Coronary artery (tissue), 2 donors: Measurements from ENCODE around the gene ITGB3BP.

Experiments used
- DNase-seq: peaks from one replicate; pipeline ENCODE4 v3.0.0-alpha.2; 2017; ENCODE audit warnings: low spot score
- H3K27ac ChIP-seq, 2 donors: fragments of 200-600 bp; sonication (generic); one replicate each; pipeline ENCODE4 v1.5.1; 2016 to 2019
- H3K4me3 ChIP-seq: fragments of 200-600 bp; sonication (generic); 2 replicates; pipeline ENCODE4 v1.5.1; 2016; ENCODE audit warnings: mild to moderate bottlenecking, moderate library complexity
- TF ChIP-seq, protein P1 (sequence below): fragments of 200-600 bp; sonication (generic); IDR thresholded peaks from one replicate; pipeline ENCODE4 v1.5.1; 2019; ENCODE audit warnings: antibody characterized with exemption

ITGB3BP gene

DNA sequence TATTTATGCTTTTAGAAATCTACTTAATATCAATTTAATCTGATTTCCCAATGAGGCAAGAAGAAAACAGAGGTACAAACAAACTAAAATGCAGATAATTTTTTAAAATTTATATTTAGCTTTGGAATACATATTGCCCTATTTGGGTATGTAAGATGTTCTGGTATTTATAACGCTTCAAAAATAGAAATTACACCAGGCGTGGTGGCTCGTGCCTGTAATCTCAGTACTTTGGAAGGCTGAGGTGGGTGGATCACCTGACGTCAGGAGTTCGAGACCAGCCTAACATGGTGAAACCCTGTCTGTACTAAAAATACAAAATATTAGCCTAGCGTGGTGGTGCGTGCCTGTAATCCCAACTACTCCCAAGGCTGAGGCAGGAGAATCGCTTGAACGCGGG is 13.3 kb downstream of the ITGB3BP start:
- TF ChIP-seq, protein P1, sequence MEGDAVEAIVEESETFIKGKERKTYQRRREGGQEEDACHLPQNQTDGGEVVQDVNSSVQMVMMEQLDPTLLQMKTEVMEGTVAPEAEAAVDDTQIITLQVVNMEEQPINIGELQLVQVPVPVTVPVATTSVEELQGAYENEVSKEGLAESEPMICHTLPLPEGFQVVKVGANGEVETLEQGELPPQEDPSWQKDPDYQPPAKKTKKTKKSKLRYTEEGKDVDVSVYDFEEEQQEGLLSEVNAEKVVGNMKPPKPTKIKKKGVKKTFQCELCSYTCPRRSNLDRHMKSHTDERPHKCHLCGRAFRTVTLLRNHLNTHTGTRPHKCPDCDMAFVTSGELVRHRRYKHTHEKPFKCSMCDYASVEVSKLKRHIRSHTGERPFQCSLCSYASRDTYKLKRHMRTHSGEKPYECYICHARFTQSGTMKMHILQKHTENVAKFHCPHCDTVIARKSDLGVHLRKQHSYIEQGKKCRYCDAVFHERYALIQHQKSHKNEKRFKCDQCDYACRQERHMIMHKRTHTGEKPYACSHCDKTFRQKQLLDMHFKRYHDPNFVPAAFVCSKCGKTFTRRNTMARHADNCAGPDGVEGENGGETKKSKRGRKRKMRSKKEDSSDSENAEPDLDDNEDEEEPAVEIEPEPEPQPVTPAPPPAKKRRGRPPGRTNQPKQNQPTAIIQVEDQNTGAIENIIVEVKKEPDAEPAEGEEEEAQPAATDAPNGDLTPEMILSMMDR = no peak
- no peak for DNase-seq
- H3K27ac ChIP-seq = no peak overlapping the region
- no peak overlapping the region for H3K4me3 ChIP-seq

DNA sequence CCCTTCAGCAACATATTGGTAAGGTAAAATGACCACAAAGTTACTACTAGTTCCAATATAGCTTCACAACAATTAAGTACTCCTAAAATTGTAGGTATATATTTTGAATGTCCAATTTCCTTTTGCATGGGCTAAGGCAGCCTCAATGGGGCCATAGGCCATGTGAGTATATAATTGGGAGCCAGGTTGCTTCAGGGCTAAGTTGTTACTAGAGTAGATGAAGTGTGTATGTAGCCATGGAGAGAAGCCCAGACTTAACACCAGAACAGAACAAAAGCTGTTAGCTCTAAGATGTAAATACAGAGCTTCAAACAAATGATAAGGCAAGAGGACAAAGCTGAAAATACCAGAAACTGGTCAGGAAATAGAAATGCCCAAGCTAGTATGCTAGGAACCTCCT is 16.2 kb downstream of the ITGB3BP start:
- no peak for DNase-seq
- Histone ChIP-seq H3K4me3 (no peak overlapping the region), H3K27ac (no peak overlapping the region)
- TF ChIP-seq, protein P1 = no peak

DNA sequence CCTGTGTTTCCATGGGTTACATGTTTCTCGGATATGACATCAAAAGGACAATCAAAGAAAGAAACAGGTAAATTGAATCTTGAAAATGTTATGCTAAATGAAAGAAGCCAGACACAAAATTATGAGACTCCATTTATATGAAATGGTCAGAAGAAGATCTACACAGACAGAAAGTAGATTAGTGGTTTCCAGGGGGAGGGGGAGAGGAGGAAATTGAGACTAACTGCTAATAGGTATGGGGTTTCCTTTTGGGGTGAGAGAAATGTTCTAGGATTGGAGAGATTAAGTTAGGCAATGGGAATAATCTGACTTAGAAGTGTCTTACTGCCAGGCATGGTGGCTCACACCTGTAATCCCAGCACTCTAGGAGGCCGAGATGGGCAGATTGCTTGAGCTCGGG is 21.8 kb downstream of the ITGB3BP start:
- TF ChIP-seq, protein P1 = no peak
- Histone ChIP-seq H3K27ac (no peak overlapping the region), H3K4me3 (no peak overlapping the region)
- no peak for DNase-seq

DNA sequence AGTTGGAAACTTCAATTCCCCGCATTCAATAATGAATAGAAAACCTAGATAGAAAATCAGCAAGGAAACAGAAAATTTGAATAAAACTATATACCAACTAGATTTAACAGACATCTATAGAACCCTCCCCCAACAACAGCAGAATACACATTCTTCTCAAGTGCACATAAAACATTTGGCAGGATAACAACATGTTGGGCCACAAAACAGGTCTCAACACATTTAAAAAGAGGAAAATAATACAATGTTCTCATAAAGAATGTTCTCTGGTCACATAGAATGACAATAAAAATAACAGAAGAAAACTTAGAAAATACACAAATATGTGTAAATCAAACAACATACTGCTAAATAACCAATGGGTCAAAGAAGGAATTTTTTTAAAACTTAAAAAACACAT is 24.9 kb downstream of the ITGB3BP start:
- no peak overlapping the region for H3K27ac ChIP-seq
- no peak for DNase-seq
- TF ChIP-seq, protein P1 = no peak
- H3K4me3 ChIP-seq = no peak overlapping the region

DNA sequence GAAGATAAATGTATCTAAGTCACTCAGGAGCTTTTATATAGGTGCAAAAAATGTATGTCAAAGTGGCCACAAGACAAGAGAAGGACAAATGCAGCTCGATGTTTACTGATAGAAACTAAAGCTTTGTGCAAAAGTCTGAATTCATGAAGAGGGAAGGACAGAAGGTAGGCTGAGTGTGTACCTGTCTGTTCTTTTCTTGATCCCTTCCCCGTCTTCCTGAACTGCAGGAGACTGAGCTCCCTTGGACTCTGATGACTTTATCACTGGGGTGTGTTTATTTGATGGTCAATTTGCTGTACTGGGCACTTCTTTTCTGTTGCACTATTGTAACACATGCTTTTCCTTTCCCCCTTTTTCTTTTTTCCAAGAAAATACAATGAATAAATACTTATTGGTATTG is 25.4 kb downstream of the ITGB3BP start:
- no peak overlapping the region for H3K27ac ChIP-seq
- DNase-seq = no peak
- H3K4me3 ChIP-seq = no peak overlapping the region
- TF ChIP-seq, protein P1 = no peak

DNA sequence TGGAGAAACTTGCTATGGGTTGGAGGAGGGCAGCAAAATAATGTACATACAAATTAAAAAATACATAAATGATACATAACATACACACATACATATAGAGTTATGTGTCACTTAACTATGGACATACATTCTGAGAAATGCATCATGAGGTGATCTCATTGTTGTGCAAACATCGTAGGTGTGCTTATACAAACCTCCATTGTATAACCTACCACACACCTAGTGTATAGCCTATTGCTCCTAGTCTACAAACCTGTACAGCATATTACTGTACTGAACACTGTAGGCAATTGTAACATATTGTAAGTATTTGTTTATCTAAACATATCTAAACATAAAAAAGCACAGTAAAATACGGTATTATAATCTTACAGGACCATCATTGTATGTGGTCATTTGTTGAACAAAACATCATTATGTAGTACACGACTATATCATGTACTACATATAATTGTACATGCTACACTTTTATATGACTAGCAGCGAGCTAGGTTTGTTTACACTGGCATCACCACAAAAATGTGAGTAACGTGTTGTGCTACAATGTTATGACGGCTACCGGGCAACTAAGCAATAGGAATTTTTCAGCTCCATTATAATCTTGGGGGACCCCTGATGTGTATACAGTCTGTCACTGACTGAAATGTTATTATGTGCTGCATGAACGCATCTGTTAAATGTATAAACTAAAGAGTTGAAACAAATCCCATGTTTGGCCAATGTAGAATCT is 35.5 kb downstream of the ITGB3BP start:
- TF ChIP-seq, protein P1 = no peak
- H3K27ac ChIP-seq = no peak overlapping the region
- peak overlapping the region; percentile 47 for H3K4me3 ChIP-seq
- DNase-seq = no peak

DNA sequence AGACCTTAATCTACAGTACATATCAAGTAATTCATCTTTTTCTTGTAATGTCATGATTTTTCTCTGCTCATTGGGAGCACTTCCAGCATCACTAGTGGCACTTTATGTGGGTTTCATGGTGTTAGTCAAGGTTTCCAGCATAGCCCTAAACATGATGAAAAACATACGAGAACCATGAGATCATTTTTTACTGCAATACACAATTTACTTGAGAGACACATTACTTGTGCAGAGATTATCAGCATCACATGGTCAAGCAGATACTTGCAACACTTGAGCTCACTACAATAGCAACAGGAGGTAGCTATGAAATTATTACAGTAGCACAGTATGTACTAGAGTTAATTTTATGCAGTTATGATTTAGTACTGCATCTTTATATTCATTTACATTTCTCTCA is 36.4 kb downstream of the ITGB3BP start:
- H3K4me3 ChIP-seq = no peak overlapping the region
- TF ChIP-seq, protein P1 = no peak
- H3K27ac ChIP-seq = no peak overlapping the region

More for the DNA sequence above, 36.4 kb downstream of the ITGB3BP start:
- no peak for DNase-seq
